Sigmoid colon (tissue), 7 donors: ENCODE results near the gene TAOK3. TPM values are rescaled to one million over a fixed set of nuclear protein-coding genes. Genes with fewer than 3 reads are reported as not detected.

Experiments
- DNase-seq: peaks from one replicate; pipeline ENCODE4 v3.0.0-alpha.2; 2019
- H3K27ac ChIP-seq, 4 donors: fragments of 200-600 bp; sonication (generic); one replicate each; pipeline ENCODE4 v1.5.1; 2016 to 2019; ENCODE audit warnings: mild to moderate bottlenecking in 1 of 4
- H3K27me3 ChIP-seq, 3 donors: fragments of 200-600 bp; sonication (generic); one replicate each; pipeline ENCODE4 v1.5.1; 2019; ENCODE audit warnings: mild to moderate bottlenecking in 1 of 3
- H3K36me3 ChIP-seq, 4 donors: fragments of 200-600 bp; sonication (generic); one replicate each; pipeline ENCODE4 v1.5.1; 2016 to 2019
- H3K4me1 ChIP-seq, 4 donors: fragments of 200-600 bp; sonication (generic); one replicate each; pipeline ENCODE4 v1.5.1; 2017 to 2019
- H3K4me3 ChIP-seq, 4 donors: fragments of 200-600 bp; sonication (generic); one replicate each; pipeline ENCODE4 v1.5.1; 2017 to 2019; ENCODE audit warnings: mild to moderate bottlenecking in 2 of 4, moderate library complexity in 1 of 4
- H3K9me3 ChIP-seq, 4 donors: fragments of 200-600 bp in 3 of 4; sonication (generic) in 3 of 4; one replicate each; pipeline versions ENCODE4 v1.5.1 to v1.6.1; 2013 to 2019
- EP300 ChIP-seq, 4 donors: sonication (generic); formaldehyde crosslinking; IDR thresholded peaks; one replicate each; pipeline ENCODE4 v1.6.1; 2017; ENCODE audit warnings: antibody characterized with exemption in 4 of 4
- POLR2A ChIP-seq, 2 donors: fragments of 450-650 bp; IDR thresholded peaks; one replicate each; pipeline ENCODE4 v1.6.1; 2016; ENCODE audit warnings: antibody characterized with exemption in 2 of 2, mild to moderate bottlenecking in 2 of 2, moderate library complexity in 2 of 2
- POLR2AphosphoS5 ChIP-seq, 4 donors: sonication (generic); formaldehyde crosslinking; IDR thresholded peaks; one replicate each; pipeline ENCODE4 v1.6.1; 2017; ENCODE audit warnings: antibody characterized with exemption in 4 of 4
- WGBS, 2 donors: extraction: QIAGEN DNeasy Blood & Tissue Kit; methylation state at CpG; one replicate each; pipeline ENCODE4 v1.1.7; 2013; 5-methylcytosine and 5-hydroxymethylcytosine counted together
- intact Hi-C: fragments of 100-400 bp; cut with DNase I; formaldehyde crosslinking; loops from one replicate; pipeline ENCODE4 v1.15.1; 2023
- polyA plus RNA-seq, 3 donors: library from polyadenylated mRNA; stranded (reverse); fragments of 200-250 nt; gene quantifications; one replicate each; pipeline ENCODE4 v1.2.3, GENCODE V29; 2013
- total RNA-seq, 4 donors: library from RNA; depleted of rRNA; stranded (reverse); fragments of >200 nt; gene quantifications; one replicate each; pipeline ENCODE4 v1.1.0, GENCODE V29; 2016
- TF ChIP-seq, protein P1 (sequence below), 4 experiments: fragments of 450-650 bp in 3 of 4; fragments of 200-600 bp in 1 of 4; IDR thresholded peaks; one replicate each; pipeline ENCODE4 v1.5.1; 2016 to 2019; ENCODE audit warnings: antibody characterized with exemption in 4 of 4, mild to moderate bottlenecking in 3 of 4, moderate library complexity in 2 of 4
- donor health status: healthy with polysubstance abuse.
- donor health status: Bipolar disorder and iron deficiency.
- donor health status: healthy.

Gene TAOK3
- total and polyA plus RNA-seq, 7 donors: 18.9 to 66.2 (median 29.4) TPM

DNA sequence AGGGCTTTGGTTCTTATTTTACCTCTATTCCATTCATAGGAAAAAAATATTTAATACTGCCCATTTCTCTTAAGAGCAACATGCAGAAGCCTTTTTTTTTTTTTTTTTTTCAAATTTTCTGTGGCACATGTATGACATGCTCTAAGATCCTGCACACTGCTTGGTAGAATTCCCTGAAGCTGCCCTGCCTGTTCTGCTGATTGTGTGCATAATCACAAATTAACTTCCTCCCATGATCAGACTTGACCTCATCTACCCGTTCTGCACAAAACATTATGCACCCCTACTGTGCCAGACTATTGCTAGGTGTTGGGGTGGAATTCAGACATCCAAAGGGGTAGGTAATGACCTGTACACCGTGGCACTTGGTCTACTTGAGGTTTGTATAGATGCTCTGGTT lies 25.8 kb upstream of the TAOK3 start:
- Histone ChIP-seq H3K4me3 (no peak overlapping the region), H3K36me3 (peaks cover 6 to 66% (median 15%) of the 10 kb centered on the region in 4 donors), H3K9me3 (no peaks in the 10 kb centered on the region), H3K4me1 (peaks cover 0 to 37% (median 24%) of the 10 kb centered on the region in 4 donors), H3K27me3 (no peaks in the 10 kb centered on the region), H3K27ac (peak overlapping the region in 3 of 4 donors; percentile 44 to 70 (median 53))
- intact Hi-C loops: no loop called here
- WGBS, 2 donors: 89 to 90% methylated on average over 2 of the region's 2 CpGs
- DNase-seq: no peak
- TF ChIP-seq, protein P1, sequence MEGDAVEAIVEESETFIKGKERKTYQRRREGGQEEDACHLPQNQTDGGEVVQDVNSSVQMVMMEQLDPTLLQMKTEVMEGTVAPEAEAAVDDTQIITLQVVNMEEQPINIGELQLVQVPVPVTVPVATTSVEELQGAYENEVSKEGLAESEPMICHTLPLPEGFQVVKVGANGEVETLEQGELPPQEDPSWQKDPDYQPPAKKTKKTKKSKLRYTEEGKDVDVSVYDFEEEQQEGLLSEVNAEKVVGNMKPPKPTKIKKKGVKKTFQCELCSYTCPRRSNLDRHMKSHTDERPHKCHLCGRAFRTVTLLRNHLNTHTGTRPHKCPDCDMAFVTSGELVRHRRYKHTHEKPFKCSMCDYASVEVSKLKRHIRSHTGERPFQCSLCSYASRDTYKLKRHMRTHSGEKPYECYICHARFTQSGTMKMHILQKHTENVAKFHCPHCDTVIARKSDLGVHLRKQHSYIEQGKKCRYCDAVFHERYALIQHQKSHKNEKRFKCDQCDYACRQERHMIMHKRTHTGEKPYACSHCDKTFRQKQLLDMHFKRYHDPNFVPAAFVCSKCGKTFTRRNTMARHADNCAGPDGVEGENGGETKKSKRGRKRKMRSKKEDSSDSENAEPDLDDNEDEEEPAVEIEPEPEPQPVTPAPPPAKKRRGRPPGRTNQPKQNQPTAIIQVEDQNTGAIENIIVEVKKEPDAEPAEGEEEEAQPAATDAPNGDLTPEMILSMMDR (IDR thresholded peaks at IDR 0.05): no peak
- no peak for TF ChIP-seq EP300 (IDR thresholded peaks at IDR 0.05)
- no peak for TF ChIP-seq POLR2AphosphoS5 (IDR thresholded peaks at IDR 0.05)
- no peak for TF ChIP-seq POLR2A (IDR thresholded peaks at IDR 0.05)

DNA sequence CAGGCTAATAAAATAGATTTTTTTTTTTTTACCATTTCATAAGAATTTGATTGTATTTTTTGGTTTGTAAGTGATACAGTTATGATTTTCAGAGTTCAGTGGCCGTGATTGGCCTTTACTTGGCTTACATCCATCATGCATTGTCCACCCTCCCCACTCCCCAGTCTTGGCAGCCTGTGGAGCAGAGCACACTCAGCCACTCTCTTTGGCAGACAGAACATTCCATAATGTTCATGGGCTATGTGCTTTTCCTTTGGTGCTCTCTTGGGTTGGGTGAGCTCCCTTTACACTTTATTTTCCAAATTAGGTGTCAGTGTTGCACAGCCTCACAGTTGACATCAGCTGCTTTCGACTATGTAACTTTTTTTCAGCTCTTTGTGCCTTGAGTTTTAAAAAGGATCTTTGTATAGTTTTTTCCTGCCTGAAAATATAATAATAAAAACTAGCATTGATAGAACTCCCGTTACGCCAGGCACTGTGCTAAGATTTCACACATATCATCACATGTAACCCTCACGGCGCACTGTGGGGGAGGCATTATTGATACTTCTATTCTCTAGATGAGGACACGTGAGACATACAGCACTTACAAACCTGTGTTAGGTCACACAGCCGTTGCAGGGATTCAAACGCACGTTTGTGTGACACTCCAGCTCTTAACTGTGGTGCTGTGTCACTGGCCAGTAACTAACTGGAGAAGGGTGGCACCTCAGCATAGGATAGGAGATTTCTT lies 25.2 kb upstream of the TAOK3 start:
- H3K9me3 ChIP-seq: no peaks in the 10 kb centered on the region
- no peak overlapping the region for H3K4me3 ChIP-seq
- H3K36me3 ChIP-seq: peaks cover 3 to 66% (median 12%) of the 10 kb centered on the region in 4 donors
- 90 to 92% methylated on average over 10 of the region's 10 CpGs for WGBS, 2 donors
- H3K27me3 ChIP-seq: no peaks in the 10 kb centered on the region
- H3K27ac ChIP-seq: peak overlapping the region; percentile 43 to 70 (median 48)
- no peak for DNase-seq
- H3K4me1 ChIP-seq: peaks cover 0 to 37% (median 24%) of the 10 kb centered on the region in 4 donors
- intact Hi-C loops: no loop called here
- TF ChIP-seq EP300 (IDR thresholded peaks at IDR 0.05) (no peak), POLR2AphosphoS5 (IDR thresholded peaks at IDR 0.05) (peak in 2 of 4 donors; percentile 8 to 11)

DNA sequence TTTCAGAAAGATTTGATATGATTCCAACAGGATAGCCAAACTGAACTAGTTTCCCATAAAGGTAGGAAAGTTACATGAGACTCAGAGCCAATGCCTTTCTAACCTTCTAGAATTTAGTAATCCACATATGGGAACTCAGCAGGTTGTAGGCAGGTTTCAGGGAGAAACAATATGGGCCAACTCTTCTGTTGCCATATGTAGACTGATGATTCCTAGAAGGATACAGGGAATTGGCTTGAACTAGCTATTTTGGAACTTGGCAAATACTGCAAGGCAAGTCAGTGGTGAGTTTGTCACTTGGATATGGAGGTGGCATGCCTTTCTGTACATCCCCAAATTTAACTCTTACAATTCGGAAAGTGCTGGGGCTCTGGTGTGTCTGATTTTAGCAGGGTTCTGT lies 19.1 kb upstream of the TAOK3 start:
- no peak for DNase-seq
- Histone ChIP-seq H3K36me3 (peaks cover 37 to 96% (median 59%) of the 10 kb centered on the region in 4 donors), H3K9me3 (no peaks in the 10 kb centered on the region), H3K27ac (no peak overlapping the region), H3K4me1 (peaks cover 0 to 1% (median 0%) of the 10 kb centered on the region in 4 donors), H3K4me3 (no peak overlapping the region), H3K27me3 (no peaks in the 10 kb centered on the region)
- no peak for TF ChIP-seq EP300 (IDR thresholded peaks at IDR 0.05)
- no peak for TF ChIP-seq POLR2AphosphoS5 (IDR thresholded peaks at IDR 0.05)
- TF ChIP-seq POLR2A (IDR thresholded peaks at IDR 0.05): no peak
- TF ChIP-seq, protein P1 (IDR thresholded peaks at IDR 0.05): no peak
- intact Hi-C loops: no loop called here
- WGBS, 2 donors: 98% methylated on average over 1 of the region's 1 CpG

DNA sequence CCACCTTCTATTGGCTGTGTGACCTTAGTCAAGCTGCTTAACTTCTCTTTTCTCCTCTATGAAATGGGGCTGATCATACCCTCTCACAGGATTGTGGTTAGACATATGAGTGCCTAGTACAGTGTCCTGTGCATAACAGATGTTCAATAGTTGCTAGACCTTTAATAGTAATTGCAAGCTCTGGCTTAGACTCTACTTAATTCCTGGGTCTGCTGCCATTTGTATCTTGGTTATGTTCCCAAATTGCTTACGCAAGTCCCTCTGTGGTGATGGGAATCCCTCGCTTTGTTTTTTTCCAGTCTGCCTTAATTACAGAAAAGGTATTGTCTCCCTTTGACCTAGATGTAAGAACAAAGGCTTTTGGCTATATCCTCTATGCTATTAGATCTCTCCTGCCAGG lies 18.7 kb upstream of the TAOK3 start:
- 86 to 90% methylated on average over 2 of the region's 2 CpGs for WGBS, 2 donors
- TF ChIP-seq, protein P1 (IDR thresholded peaks at IDR 0.05): no peak
- TF ChIP-seq EP300 (IDR thresholded peaks at IDR 0.05) (no peak), POLR2A (IDR thresholded peaks at IDR 0.05) (no peak), POLR2AphosphoS5 (IDR thresholded peaks at IDR 0.05) (no peak)
- H3K4me3 ChIP-seq: no peak overlapping the region
- no peak for DNase-seq
- H3K27ac ChIP-seq: no peak overlapping the region
- H3K9me3 ChIP-seq: no peaks in the 10 kb centered on the region
- H3K4me1 ChIP-seq: no peaks in the 10 kb centered on the region
- H3K36me3 ChIP-seq: peaks cover 41 to 98% (median 61%) of the 10 kb centered on the region in 4 donors
- intact Hi-C loops: no loop called here
- H3K27me3 ChIP-seq: no peaks in the 10 kb centered on the region

DNA sequence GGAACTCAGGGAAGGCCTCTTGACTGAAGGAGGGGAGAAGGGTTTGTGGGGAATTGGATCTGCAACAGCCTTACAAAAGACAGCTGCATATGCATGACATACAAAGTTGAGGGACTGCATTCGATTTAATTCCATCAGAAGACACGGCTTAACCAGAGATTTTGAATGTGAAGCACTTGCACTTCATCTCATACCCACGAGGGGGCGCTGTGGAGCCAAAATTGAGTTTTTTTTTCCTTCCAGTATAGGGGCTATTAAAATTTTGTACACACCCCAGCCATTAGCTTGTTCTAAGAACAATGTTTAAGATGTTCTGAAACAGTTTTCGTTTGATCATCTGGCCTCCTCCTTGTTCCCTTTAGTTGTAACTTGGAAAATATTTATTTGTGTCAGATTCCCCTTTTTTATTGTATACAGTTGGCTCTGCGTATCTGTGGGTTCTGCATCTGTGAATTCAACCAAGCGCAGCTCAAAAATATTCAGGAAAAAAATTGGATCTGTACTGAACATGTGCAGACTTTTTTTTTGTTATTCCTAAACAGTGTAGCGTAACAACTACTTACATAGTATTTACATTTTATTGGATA lies 5.3 kb upstream of the TAOK3 start:
- peaks cover 0 to 39% (median 34%) of the 10 kb centered on the region in 4 donors for H3K4me1 ChIP-seq
- WGBS, 2 donors: 33 to 35% methylated on average over 8 of the region's 8 CpGs
- intact Hi-C loops: loop anchor here (5.0 to 10.0 kb wide), 6 partner anchors 241 to 1289 kb away; partner anchors contain the start of genes HSPB8, PEBP1, PRKAB1 and RFC5
- H3K27me3 ChIP-seq: no peaks in the 10 kb centered on the region
- H3K9me3 ChIP-seq: no peaks in the 10 kb centered on the region
- peaks cover 5 to 42% (median 20%) of the 10 kb centered on the region in 4 donors for H3K36me3 ChIP-seq
- H3K4me3 ChIP-seq: peak overlapping the region; percentile 78 to 98 (median 96)
- H3K27ac ChIP-seq: peak overlapping the region; percentile 89 to 95 (median 92)
- peak; percentile 72 for DNase-seq
- TF ChIP-seq POLR2AphosphoS5 (IDR thresholded peaks at IDR 0.05) (no peak), POLR2A (IDR thresholded peaks at IDR 0.05) (no peak), EP300 (IDR thresholded peaks at IDR 0.05) (no peak)
- TF ChIP-seq, protein P1 (IDR thresholded peaks at IDR 0.05): peak; percentile 63 to 99 (median 90)
